Measurements from ENCODE around the gene KCNMA1. TPM values are rescaled to one million over a fixed set of nuclear protein-coding genes. Genes with fewer than 3 reads are reported as not detected.

Gene KCNMA1
- total RNA-seq, 1 experiment from 2014 or later = 0.49 TPM

DNA sequence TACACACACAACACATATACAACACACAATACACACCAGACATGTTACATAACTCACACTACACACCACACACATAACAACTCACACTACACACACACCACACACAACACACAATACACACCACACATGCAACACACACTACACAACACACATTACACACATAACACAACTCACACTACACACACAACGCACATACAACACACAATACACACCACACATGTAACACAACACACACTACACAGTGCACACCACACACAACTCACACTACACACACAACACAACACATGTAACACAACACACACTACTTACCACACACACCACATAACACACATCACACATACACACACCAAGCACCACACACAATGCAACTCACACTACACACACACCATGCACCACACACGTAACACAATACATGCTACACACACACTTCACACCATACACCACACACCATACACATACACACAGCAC is 166.5 kb downstream of the KCNMA1 start:
- no peaks in the 10 kb centered on the region for H3K4me1 ChIP-seq (ENCODE audit: control insufficient read depth in 1 of 2, insufficient read depth in 2 of 2, low read length in 2 of 2)
- no peak for ATAC-seq
- BruUV-seq (replicated peaks) = no TSS peak
- TF ChIP-seq CBX3 (IDR thresholded peaks at IDR 0.05; ENCODE audit: low read depth) (no peak), POLR2AphosphoS5 (IDR thresholded peaks at IDR 0.05; ENCODE audit: low read depth, low read length) (no peak)
- TF ChIP-seq, protein P1, sequence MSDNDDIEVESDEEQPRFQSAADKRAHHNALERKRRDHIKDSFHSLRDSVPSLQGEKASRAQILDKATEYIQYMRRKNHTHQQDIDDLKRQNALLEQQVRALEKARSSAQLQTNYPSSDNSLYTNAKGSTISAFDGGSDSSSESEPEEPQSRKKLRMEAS (IDR thresholded peaks at IDR 0.05) = no peak
- H3K4me3 ChIP-seq (replicated peaks in 1 of 2; ENCODE audit: low read depth in 1 of 2, low read length in 2 of 2) = no peak overlapping the region
- no peak overlapping the region for H3K4me2 ChIP-seq (ENCODE audit: low read length)
- ChIA-PET POLR2A (no interaction called here), RAD21 (ENCODE audit: low non-redundant PET in 1 of 2, low total read pairs in 2 of 2, uncharacterized antibody in 2 of 2, unreplicated experiment in 2 of 2) (no interaction called here), CTCF (no interaction called here)
- H3K27ac ChIP-seq (ENCODE audit: low read depth, low read length) = no peak overlapping the region
- intact Hi-C loops (cut with micrococcal nuclease) = no loop called here
- no peaks in the 10 kb centered on the region for H3K36me3 ChIP-seq (ENCODE audit: control insufficient read depth in 1 of 2, insufficient read depth in 2 of 2, low read length in 2 of 2)
- no peaks in the 10 kb centered on the region for H3K27me3 ChIP-seq (ENCODE audit: insufficient read depth, low read length)
- H3K9ac ChIP-seq (ENCODE audit: low read length) = no peak overlapping the region
- no peak for DNase-seq (ENCODE audit: low read depth, low spot score)
- H3K79me2 ChIP-seq (ENCODE audit: insufficient read depth, low read length) = no peaks in the 10 kb centered on the region
- H4K20me1 ChIP-seq (ENCODE audit: insufficient read depth) = no peaks in the 10 kb centered on the region
- H3K9me3 ChIP-seq (ENCODE audit: control insufficient read depth in 1 of 2, insufficient read depth in 1 of 2, low read depth in 1 of 2, low read length in 2 of 2) = no peaks in the 10 kb centered on the region
- no peaks in the 10 kb centered on the region for H3K9me2 ChIP-seq (ENCODE audit: insufficient read depth)
- H2AFZ ChIP-seq (ENCODE audit: low read depth, low read length, poor library complexity, severe bottlenecking) = no peak overlapping the region

DNA sequence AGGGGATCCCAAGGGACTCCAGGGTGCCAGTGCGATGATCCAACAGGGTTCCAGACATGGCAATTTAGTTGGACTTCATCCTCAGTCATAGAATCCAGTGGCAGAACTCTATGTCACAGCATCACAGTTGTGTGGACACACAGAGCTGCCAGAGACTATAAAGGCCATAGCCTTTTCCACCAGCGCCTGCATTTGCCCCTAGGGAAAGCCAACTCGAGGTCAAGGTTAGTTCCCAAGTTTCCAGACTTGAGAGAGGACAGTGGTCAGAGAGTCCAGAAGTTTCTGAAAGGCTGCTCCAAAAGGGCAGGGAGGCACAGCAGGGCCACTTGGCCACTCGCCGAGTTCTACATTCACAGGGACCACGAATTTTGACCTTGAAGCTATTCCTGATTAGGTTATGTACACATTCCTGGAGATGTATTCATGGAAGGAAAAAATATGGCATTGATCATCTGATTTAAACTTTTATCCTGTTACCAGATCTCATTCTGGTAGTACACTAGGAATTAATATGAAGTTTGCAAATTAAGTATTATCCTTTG is 170.1 kb downstream of the KCNMA1 start:
- CTCF ChIA-PET = no interaction called here
- no peak for DNase-seq (ENCODE audit: low read depth, low spot score)
- intact Hi-C loops (cut with micrococcal nuclease) = no loop called here
- TF ChIP-seq CEBPB (IDR thresholded peaks at IDR 0.05; ENCODE audit: low read depth) (no peak), SP1 (IDR thresholded peaks at IDR 0.05; ENCODE audit: low read depth) (no peak), ZNF274 (IDR thresholded peaks at IDR 0.05; ENCODE audit: low read depth, low read length) (no peak), FOSL1 (IDR thresholded peaks at IDR 0.05; ENCODE audit: low read depth) (no peak), JUND (IDR thresholded peaks at IDR 0.05) (no peak), ELF1 (IDR thresholded peaks at IDR 0.05; ENCODE audit: borderline replicate concordance, low read depth) (no peak), SRF (IDR thresholded peaks at IDR 0.05; ENCODE audit: low read depth) (no peak), POLR2AphosphoS5 (IDR thresholded peaks at IDR 0.05; ENCODE audit: low read depth, low read length) (no peak), ZFX (IDR thresholded peaks at IDR 0.05) (no peak)
- TF ChIP-seq, protein P2, sequence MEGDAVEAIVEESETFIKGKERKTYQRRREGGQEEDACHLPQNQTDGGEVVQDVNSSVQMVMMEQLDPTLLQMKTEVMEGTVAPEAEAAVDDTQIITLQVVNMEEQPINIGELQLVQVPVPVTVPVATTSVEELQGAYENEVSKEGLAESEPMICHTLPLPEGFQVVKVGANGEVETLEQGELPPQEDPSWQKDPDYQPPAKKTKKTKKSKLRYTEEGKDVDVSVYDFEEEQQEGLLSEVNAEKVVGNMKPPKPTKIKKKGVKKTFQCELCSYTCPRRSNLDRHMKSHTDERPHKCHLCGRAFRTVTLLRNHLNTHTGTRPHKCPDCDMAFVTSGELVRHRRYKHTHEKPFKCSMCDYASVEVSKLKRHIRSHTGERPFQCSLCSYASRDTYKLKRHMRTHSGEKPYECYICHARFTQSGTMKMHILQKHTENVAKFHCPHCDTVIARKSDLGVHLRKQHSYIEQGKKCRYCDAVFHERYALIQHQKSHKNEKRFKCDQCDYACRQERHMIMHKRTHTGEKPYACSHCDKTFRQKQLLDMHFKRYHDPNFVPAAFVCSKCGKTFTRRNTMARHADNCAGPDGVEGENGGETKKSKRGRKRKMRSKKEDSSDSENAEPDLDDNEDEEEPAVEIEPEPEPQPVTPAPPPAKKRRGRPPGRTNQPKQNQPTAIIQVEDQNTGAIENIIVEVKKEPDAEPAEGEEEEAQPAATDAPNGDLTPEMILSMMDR (IDR thresholded peaks at IDR 0.05 in 2 of 3, conservative IDR thresholded peaks at IDR 0.05 in 1 of 3; ENCODE audit: borderline replicate concordance in 1 of 3, insufficient read depth in 1 of 3, low read depth in 2 of 3, low read length in 2 of 3) = no peak
- TF ChIP-seq, protein P3, sequence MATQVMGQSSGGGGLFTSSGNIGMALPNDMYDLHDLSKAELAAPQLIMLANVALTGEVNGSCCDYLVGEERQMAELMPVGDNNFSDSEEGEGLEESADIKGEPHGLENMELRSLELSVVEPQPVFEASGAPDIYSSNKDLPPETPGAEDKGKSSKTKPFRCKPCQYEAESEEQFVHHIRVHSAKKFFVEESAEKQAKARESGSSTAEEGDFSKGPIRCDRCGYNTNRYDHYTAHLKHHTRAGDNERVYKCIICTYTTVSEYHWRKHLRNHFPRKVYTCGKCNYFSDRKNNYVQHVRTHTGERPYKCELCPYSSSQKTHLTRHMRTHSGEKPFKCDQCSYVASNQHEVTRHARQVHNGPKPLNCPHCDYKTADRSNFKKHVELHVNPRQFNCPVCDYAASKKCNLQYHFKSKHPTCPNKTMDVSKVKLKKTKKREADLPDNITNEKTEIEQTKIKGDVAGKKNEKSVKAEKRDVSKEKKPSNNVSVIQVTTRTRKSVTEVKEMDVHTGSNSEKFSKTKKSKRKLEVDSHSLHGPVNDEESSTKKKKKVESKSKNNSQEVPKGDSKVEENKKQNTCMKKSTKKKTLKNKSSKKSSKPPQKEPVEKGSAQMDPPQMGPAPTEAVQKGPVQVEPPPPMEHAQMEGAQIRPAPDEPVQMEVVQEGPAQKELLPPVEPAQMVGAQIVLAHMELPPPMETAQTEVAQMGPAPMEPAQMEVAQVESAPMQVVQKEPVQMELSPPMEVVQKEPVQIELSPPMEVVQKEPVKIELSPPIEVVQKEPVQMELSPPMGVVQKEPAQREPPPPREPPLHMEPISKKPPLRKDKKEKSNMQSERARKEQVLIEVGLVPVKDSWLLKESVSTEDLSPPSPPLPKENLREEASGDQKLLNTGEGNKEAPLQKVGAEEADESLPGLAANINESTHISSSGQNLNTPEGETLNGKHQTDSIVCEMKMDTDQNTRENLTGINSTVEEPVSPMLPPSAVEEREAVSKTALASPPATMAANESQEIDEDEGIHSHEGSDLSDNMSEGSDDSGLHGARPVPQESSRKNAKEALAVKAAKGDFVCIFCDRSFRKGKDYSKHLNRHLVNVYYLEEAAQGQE (IDR thresholded peaks at IDR 0.05; ENCODE audit: low read depth) = no peak

More for the DNA sequence above, 170.1 kb downstream of the KCNMA1 start:
- no TSS peak for BruUV-seq (replicated peaks)
- ChIA-PET POLR2A (no interaction called here), RAD21 (ENCODE audit: low non-redundant PET in 1 of 2, low total read pairs in 2 of 2, uncharacterized antibody in 2 of 2, unreplicated experiment in 2 of 2) (no interaction called here)
- Histone ChIP-seq H3K79me2 (ENCODE audit: insufficient read depth, low read length) (no peaks in the 10 kb centered on the region), H3K27me3 (ENCODE audit: insufficient read depth, low read length) (no peaks in the 10 kb centered on the region), H3K9ac (ENCODE audit: low read length) (no peak overlapping the region), H3K4me1 (ENCODE audit: control insufficient read depth in 1 of 2, insufficient read depth in 2 of 2, low read length in 2 of 2) (no peaks in the 10 kb centered on the region), H3K36me3 (ENCODE audit: control insufficient read depth in 1 of 2, insufficient read depth in 2 of 2, low read length in 2 of 2) (no peaks in the 10 kb centered on the region), H3K27ac (ENCODE audit: low read depth, low read length) (no peak overlapping the region), H3K9me3 (ENCODE audit: control insufficient read depth in 1 of 2, insufficient read depth in 1 of 2, low read depth in 1 of 2, low read length in 2 of 2) (no peaks in the 10 kb centered on the region), H2AFZ (ENCODE audit: low read depth, low read length, poor library complexity, severe bottlenecking) (no peak overlapping the region), H4K20me1 (ENCODE audit: insufficient read depth) (no peaks in the 10 kb centered on the region), H3K4me2 (ENCODE audit: low read length) (no peak overlapping the region), H3K4me3 (replicated peaks in 1 of 2; ENCODE audit: low read depth in 1 of 2, low read length in 2 of 2) (no peak overlapping the region), H3K9me2 (ENCODE audit: insufficient read depth) (no peaks in the 10 kb centered on the region)
- ATAC-seq = no peak

Measured in HCT116 (cell line).